RWPE2 (cell line): ENCODE measurements around the gene APOBEC3H.

Source experiments
- ATAC-seq: fragments of 200-7000 bp; cut with Tn5 transposase; 3 replicates; pipeline ENCODE4 v1.9.1; 2021; ENCODE audit warnings: low read depth
- DNase-seq: peaks from one replicate; pipeline ENCODE4 v3.0.0-alpha.2; 2020; ENCODE audit warnings: low spot score
- H3K27ac ChIP-seq: fragments of 450-650 bp; 2 replicates; pipeline ENCODE4 v1.5.1; 2017; ENCODE audit warnings: mild to moderate bottlenecking; ENCODE audit not compliant: poor library complexity, severe bottlenecking
- H3K27me3 ChIP-seq: fragments of 250-450 bp; sonication (Bioruptor Pico); 2 replicates; pipeline ENCODE4 v1.5.1; 2021; ENCODE audit warnings: mild to moderate bottlenecking, moderate library complexity; ENCODE audit not compliant: insufficient read depth, poor library complexity, severe bottlenecking
- H3K36me3 ChIP-seq: fragments of 250-450 bp; sonication (Bioruptor Pico); 2 replicates; pipeline ENCODE4 v1.5.1; 2020; ENCODE audit warnings: low read depth, mild to moderate bottlenecking, moderate library complexity
- H3K4me1 ChIP-seq: fragments of 250-450 bp; sonication (Bioruptor Pico); 2 replicates; pipeline ENCODE4 v1.5.1; 2021; ENCODE audit warnings: mild to moderate bottlenecking, moderate library complexity; ENCODE audit not compliant: insufficient read depth, poor library complexity, severe bottlenecking
- H3K4me3 ChIP-seq: fragments of 250-450 bp; sonication (Bioruptor Pico); 2 replicates; pipeline ENCODE4 v1.5.1; 2021; ENCODE audit warnings: mild to moderate bottlenecking, moderate library complexity; ENCODE audit not compliant: severe bottlenecking
- H3K9me3 ChIP-seq: fragments of 250-450 bp; sonication (Bioruptor Pico); 2 replicates; pipeline ENCODE4 v1.5.1; 2021; ENCODE audit warnings: mild to moderate bottlenecking, moderate library complexity; ENCODE audit not compliant: severe bottlenecking
- TF ChIP-seq, protein P1 (sequence below): fragments of 450-650 bp; IDR thresholded peaks from one replicate; pipeline ENCODE4 v1.5.1; 2017; ENCODE audit warnings: mild to moderate bottlenecking, moderate library complexity; ENCODE audit not compliant: poor library complexity, severe bottlenecking

Gene APOBEC3H

DNA sequence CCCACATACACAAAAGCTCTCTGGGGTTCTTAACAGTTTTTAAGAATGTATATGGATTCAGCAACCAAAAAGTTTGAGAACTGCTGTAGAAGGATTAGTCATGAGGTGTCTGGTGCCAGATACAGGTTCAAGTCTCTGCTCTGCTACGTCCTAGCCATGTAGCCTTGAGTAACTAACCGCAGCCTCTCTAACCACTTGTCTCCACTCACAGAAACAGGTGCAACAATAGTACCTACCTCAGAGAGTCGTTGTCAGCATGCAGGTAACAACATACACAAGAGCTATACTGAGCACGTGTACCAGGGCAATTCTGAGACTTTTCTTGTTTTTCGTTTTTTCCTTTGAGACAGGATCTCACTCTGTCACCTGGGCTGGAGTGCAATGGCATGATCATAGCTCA is 28.6 kb downstream of the APOBEC3H start:
- ATAC-seq: no peak
- Histone ChIP-seq H3K27me3 (no peaks in the 10 kb centered on the region), H3K27ac (no peak overlapping the region), H3K36me3 (no peaks in the 10 kb centered on the region), H3K9me3 (no peaks in the 10 kb centered on the region), H3K4me1 (no peaks in the 10 kb centered on the region), H3K4me3 (no peak overlapping the region)
- DNase-seq: no peak
- TF ChIP-seq, protein P1, sequence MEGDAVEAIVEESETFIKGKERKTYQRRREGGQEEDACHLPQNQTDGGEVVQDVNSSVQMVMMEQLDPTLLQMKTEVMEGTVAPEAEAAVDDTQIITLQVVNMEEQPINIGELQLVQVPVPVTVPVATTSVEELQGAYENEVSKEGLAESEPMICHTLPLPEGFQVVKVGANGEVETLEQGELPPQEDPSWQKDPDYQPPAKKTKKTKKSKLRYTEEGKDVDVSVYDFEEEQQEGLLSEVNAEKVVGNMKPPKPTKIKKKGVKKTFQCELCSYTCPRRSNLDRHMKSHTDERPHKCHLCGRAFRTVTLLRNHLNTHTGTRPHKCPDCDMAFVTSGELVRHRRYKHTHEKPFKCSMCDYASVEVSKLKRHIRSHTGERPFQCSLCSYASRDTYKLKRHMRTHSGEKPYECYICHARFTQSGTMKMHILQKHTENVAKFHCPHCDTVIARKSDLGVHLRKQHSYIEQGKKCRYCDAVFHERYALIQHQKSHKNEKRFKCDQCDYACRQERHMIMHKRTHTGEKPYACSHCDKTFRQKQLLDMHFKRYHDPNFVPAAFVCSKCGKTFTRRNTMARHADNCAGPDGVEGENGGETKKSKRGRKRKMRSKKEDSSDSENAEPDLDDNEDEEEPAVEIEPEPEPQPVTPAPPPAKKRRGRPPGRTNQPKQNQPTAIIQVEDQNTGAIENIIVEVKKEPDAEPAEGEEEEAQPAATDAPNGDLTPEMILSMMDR: no peak

DNA sequence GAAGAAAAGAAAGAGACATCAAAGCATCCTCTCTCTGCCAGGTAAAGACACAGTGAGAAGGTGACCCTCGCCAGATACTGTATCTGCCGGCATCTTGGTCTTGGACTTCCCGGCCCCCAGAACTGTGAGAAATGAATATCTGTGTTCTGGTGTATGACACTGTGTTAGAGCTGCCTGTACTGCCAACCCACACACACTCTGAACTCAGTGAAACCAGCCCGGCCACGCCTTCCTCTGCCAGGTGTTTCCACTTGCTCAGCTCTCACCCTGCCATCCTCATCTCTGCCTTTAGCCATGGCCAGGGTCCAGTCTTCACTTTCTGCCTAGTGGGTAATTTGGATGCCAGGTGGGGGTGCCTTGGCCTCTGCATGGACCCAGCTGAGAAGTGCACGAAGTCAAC is 31.5 kb downstream of the APOBEC3H start:
- Histone ChIP-seq H3K27ac (no peak overlapping the region), H3K27me3 (no peaks in the 10 kb centered on the region), H3K36me3 (no peaks in the 10 kb centered on the region), H3K9me3 (no peaks in the 10 kb centered on the region), H3K4me1 (no peaks in the 10 kb centered on the region), H3K4me3 (no peak overlapping the region)
- TF ChIP-seq, protein P1: no peak
- ATAC-seq (no peak), DNase-seq (no peak)

DNA sequence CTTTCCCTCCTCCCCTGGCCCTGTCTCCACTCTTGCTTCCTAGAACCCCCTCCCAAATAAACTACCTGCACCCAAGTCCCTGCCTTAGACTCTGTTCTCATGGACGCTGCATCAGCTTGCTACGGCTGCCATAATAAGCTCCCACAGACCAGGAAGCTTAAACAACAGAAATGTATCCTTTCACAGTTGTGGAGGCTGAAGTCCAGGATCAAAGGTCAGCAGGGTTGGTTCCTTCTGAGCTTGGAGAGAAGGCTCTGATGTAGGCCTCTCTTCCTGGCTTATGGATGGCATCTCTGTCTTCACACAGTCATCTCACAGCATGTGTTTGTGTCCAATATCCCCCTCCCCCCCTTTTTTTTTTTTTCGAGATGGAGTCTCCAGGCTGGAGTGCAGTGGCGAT is 32.0 kb downstream of the APOBEC3H start:
- no peaks in the 10 kb centered on the region for H3K36me3 ChIP-seq
- H3K9me3 ChIP-seq: no peaks in the 10 kb centered on the region
- no peak overlapping the region for H3K4me3 ChIP-seq
- TF ChIP-seq, protein P1: no peak
- no peaks in the 10 kb centered on the region for H3K27me3 ChIP-seq
- DNase-seq (no peak), ATAC-seq (no peak)
- H3K27ac ChIP-seq: no peak overlapping the region
- no peaks in the 10 kb centered on the region for H3K4me1 ChIP-seq

DNA sequence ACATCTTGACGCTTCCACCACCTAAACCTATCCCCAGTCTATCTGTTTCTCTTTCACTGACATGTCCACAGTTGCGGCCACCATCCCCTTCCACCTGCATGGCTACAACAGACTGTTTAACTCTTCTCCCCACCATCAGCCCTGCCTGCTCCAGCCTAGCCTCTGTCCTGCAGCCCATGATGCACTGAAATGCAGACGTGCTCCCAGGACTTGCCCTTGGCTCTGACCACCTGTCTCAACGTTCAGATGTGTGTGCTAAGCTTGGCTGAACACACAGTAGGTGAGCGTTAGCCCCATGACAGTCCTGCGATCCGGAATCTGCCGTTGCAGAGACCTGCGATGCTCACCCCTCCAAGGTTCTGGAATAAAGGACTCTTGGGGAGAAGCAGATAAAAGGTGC is 32.7 kb downstream of the APOBEC3H start:
- no peaks in the 10 kb centered on the region for H3K9me3 ChIP-seq
- TF ChIP-seq, protein P1: no peak
- no peaks in the 10 kb centered on the region for H3K36me3 ChIP-seq
- H3K4me1 ChIP-seq: no peaks in the 10 kb centered on the region
- H3K4me3 ChIP-seq: no peak overlapping the region
- DNase-seq (no peak), ATAC-seq (no peak)
- H3K27ac ChIP-seq: no peak overlapping the region
- no peaks in the 10 kb centered on the region for H3K27me3 ChIP-seq

DNA sequence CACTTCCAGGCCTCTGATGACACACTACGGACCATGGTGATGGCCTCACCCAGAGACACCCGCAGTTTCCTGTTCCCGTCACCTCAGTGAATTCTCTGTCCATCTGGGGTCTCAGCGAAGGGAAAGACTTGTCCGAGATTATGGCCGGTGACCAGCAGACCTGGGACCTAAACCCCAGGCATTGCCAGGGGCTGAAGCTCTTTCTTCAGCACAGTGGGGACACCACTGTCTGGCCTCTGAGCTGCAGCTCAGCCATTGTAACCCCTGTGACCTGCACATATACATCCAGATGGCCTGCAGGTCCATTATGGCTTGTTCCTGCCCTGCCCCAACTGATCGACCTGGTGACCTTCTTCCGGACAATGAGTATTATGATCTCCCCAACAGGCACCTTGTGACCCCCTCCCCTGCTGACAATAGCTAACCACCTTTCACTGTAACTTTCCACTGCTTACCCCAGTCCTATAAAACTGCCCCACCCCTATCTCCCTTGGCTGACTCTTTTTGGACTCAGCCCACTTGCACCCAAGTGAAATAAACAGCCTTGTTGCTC is 33.2 kb downstream of the APOBEC3H start:
- ATAC-seq: no peak

More for the DNA sequence above, 33.2 kb downstream of the APOBEC3H start:
- no peaks in the 10 kb centered on the region for H3K4me1 ChIP-seq
- H3K36me3 ChIP-seq: no peaks in the 10 kb centered on the region
- DNase-seq: no peak
- TF ChIP-seq, protein P1: no peak
- H3K4me3 ChIP-seq: no peak overlapping the region
- no peak overlapping the region for H3K27ac ChIP-seq
- no peaks in the 10 kb centered on the region for H3K27me3 ChIP-seq
- H3K9me3 ChIP-seq: no peaks in the 10 kb centered on the region
